K562 (cell line): ENCODE data around the gene MEIOB. TPM values are rescaled to one million over a fixed set of nuclear protein-coding genes. Genes with fewer than 3 reads are reported as not detected.
"Not testable (repeated sequence)": the region's sequence is repeated elsewhere in the genome, so short reads cannot be mapped to it uniquely, and the experiment has no call there.

Experiments used
- ATAC-seq: fragments of 200-7000 bp; cut with Tn5 transposase; 3 replicates; pipeline ENCODE4 v1.9.1; 2020; ENCODE audit warnings: moderate library complexity
- BruUV-seq: library from RNA; stranded (reverse); fragments of 400-500 nt; replicated peaks from 2 replicates; lab custom pipeline; 2021; lab: Mats Ljungman, UMichigan
- CTCF ChIA-PET: fragments of 300-600 bp; formaldehyde crosslinking; extraction: SDS; loops from one replicate; lab custom pipeline; 2021; ENCODE audit warnings: low intra/inter-chr PET ratio; lab: Yijun Ruan, JAX
- POLR2A ChIA-PET: fragments of 300-600, 350-650 bp; sonication (Branson Sonifier 250); formaldehyde crosslinking; extraction: SDS; loops from one replicate; lab custom pipeline; 2021; ENCODE audit warnings: antibody characterized with exemption, inconsistent platforms; lab: Yijun Ruan, JAX
- DNase-seq, 4 experiments: peaks; one replicate each; pipeline versions ENCODE4 v3.0.0 to v3.0.0-alpha.2; 2011 to 2018; ENCODE audit warnings: low spot score in 3 of 4, mixed read lengths in 3 of 4; ENCODE audit errors: extremely low read depth in 1 of 4
- FAIRE-seq: peaks from 2 replicates; lab custom pipeline; 2011; peaks lifted over from hg19 to GRCh38; lab: Jason Lieb, UNC
- H2AFZ ChIP-seq: 2 replicates; pipeline ENCODE4 v1.6.0; 2011; ENCODE audit warnings: low read depth, low read length, control low read depth, inconsistent platforms
- H3K27ac ChIP-seq: fragments of 200-600 bp; 3 replicates; pipeline ENCODE4 v1.8.0; 2011; ENCODE audit warnings: low read depth, mild to moderate bottlenecking, control low read depth, inconsistent platforms, low read length, moderate library complexity, mixed read lengths; ENCODE audit errors: extremely low read depth
- H3K27me3 ChIP-seq, 2 experiments: fragments of 300-600 bp in 1 of 2; 2 replicates in 1 of 2; 3 replicates in 1 of 2; pipeline versions ENCODE4 v1.6.0 to v1.8.0; 2011; ENCODE audit warnings: inconsistent platforms in 2 of 2, low read length in 2 of 2, mild to moderate bottlenecking in 1 of 2, mixed read lengths in 1 of 2, moderate library complexity in 1 of 2; ENCODE audit not compliant: control insufficient read depth in 2 of 2, insufficient read depth in 2 of 2
- H3K36me3 ChIP-seq: fragments of 300-600 bp; 3 replicates; pipeline ENCODE4 v1.8.0; 2011; ENCODE audit warnings: mild to moderate bottlenecking, low read length, inconsistent platforms; ENCODE audit not compliant: control insufficient read depth, insufficient read depth
- H3K4me1 ChIP-seq, 2 experiments: fragments of 200-600 bp in 1 of 2; replicated peaks in 1 of 2; 2 replicates in 1 of 2; 3 replicates in 1 of 2; pipeline versions ENCODE4 v1.5.1 to v1.8.0; 2011; ENCODE audit warnings: inconsistent platforms in 2 of 2, low read length in 2 of 2, mild to moderate bottlenecking in 1 of 2, mixed read lengths in 1 of 2, moderate library complexity in 1 of 2; ENCODE audit not compliant: control insufficient read depth in 2 of 2, insufficient read depth in 2 of 2
- H3K4me2 ChIP-seq: 2 replicates; pipeline ENCODE4 v1.6.1; 2011; ENCODE audit warnings: low read length, control low read depth, inconsistent platforms, mixed read lengths; ENCODE audit not compliant: insufficient read depth
- H3K4me3 ChIP-seq: fragments of 200-600 bp; sonication (generic), shearing (Covaris generic); 2 replicates; pipeline ENCODE4 v1.5.1; 2016; ENCODE audit warnings: control low read depth, inconsistent platforms
- H3K79me2 ChIP-seq: fragments of 200-600 bp; 3 replicates; pipeline ENCODE4 v1.8.0; 2011; ENCODE audit warnings: low read length, inconsistent platforms; ENCODE audit not compliant: control insufficient read depth, insufficient read depth
- H3K9ac ChIP-seq, 2 experiments: 2 replicates each; pipeline versions ENCODE4 v1.6.0 to v1.6.1; 2011; ENCODE audit warnings: low read depth in 2 of 2, low read length in 2 of 2, control low read depth in 1 of 2, inconsistent platforms in 1 of 2, mild to moderate bottlenecking in 1 of 2, mixed read lengths in 1 of 2; ENCODE audit not compliant: insufficient read depth in 1 of 2
- H3K9me1 ChIP-seq: one replicate; pipeline ENCODE4 v1.6.0; 2011; ENCODE audit warnings: inconsistent platforms, mild to moderate bottlenecking, low read length, moderate library complexity; ENCODE audit not compliant: control insufficient read depth, insufficient read depth
- H3K9me3 ChIP-seq: replicated peaks from 2 replicates; pipeline ENCODE4 v1.5.1; 2011; ENCODE audit warnings: low read depth, low read length, inconsistent platforms; ENCODE audit not compliant: control insufficient read depth, insufficient read depth
- H4K20me1 ChIP-seq: replicated peaks from 2 replicates; pipeline ENCODE4 v1.6.1; 2011; ENCODE audit warnings: low read length, inconsistent platforms, mixed read lengths; ENCODE audit not compliant: control insufficient read depth, insufficient read depth
- CBX3 ChIP-seq, 2 experiments: IDR thresholded peaks; 1 replicate in 1 of 2; 2 replicates in 1 of 2; pipeline ENCODE4 v1.6.1; 2012; ENCODE audit warnings: inconsistent platforms in 2 of 2, low read length in 2 of 2, borderline replicate concordance in 1 of 2, control low read depth in 1 of 2
- ELF1 ChIP-seq: fragments of 200-800 bp; sonication (Bioruptor generic); IDR thresholded peaks from 2 replicates; pipeline ENCODE4 v1.6.1; 2016; ENCODE audit warnings: missing genetic modification characterization, missing compliant biosample characterization
- FOXJ2 ChIP-seq: fragments of 200-800 bp; sonication (Bioruptor generic); IDR thresholded peaks from 2 replicates; pipeline ENCODE4 v1.6.1; 2016; ENCODE audit warnings: missing genetic modification characterization, missing compliant biosample characterization
- NRF1 ChIP-seq, 2 experiments: fragments of 450-650 bp; IDR thresholded peaks in 1 of 2; conservative IDR thresholded peaks in 1 of 2; 2 replicates each; pipeline ENCODE4 v1.6.1; 2014; ENCODE audit warnings: mild to moderate bottlenecking in 2 of 2
- POLR2G ChIP-seq: fragments of 200-400 bp; formaldehyde crosslinking; IDR thresholded peaks from 2 replicates; pipeline ENCODE4 v1.6.1; 2017; ENCODE audit warnings: low read depth, mild to moderate bottlenecking, antibody characterized with exemption, low read length, moderate library complexity
- SMARCE1 ChIP-seq: fragments of 450-650 bp; IDR thresholded peaks from 2 replicates; pipeline ENCODE4 v1.7.1; 2016; ENCODE audit warnings: mild to moderate bottlenecking
- XRCC5 ChIP-seq: fragments of 200-400 bp; formaldehyde crosslinking; IDR thresholded peaks from 2 replicates; pipeline ENCODE4 v1.6.1; 2017; ENCODE audit warnings: low read depth, mild to moderate bottlenecking, low read length
- ZNF121 ChIP-seq: sonication (generic); formaldehyde crosslinking; conservative IDR thresholded peaks from 2 replicates; pipeline ENCODE4 v1.8.0; 2022; ENCODE audit warnings: missing genetic modification reagents
- ZNF696 ChIP-seq: fragments of 250-450 bp; sonication (Bioruptor Pico); conservative IDR thresholded peaks from 2 replicates; pipeline ENCODE4 v1.4.0; 2020; ENCODE audit warnings: mild to moderate bottlenecking, moderate library complexity
- ZNF830 ChIP-seq: fragments of 250-450 bp; sonication (Bioruptor Pico); IDR thresholded peaks from 2 replicates; pipeline ENCODE4 v1.5.0; 2021; ENCODE audit warnings: mild to moderate bottlenecking
- WGBS: fragments of 100-300 bp; shearing (Covaris generic); methylation state at CpG from one replicate; pipeline ENCODE4 v1.1.6; 2016; ENCODE audit warnings: low coverage, mixed read lengths; ENCODE audit not compliant: insufficient coverage; ENCODE audit errors: missing lambda C conversion rate; 5-methylcytosine and 5-hydroxymethylcytosine counted together
- in situ Hi-C: fragments of 300-500 bp; cut with MboI; formaldehyde crosslinking; loops from 4 replicates; pipeline ENCODE4 v1.15.0; 2018; ENCODE audit warnings: inconsistent platforms, mixed read lengths
- intact Hi-C: fragments of 100-400 bp; cut with micrococcal nuclease; formaldehyde crosslinking; loops from 2 replicates; pipeline ENCODE4 v1.14.2; 2022
- polyA plus RNA-seq, 8 experiments: library from polyadenylated mRNA; depleted of rRNA in 4 of 8; stranded (reverse) in 5 of 8; unstranded in 3 of 8; fragments of >200 nt; fragmentation: Nextera tagmentation in 2 of 8; fragmentation: Illumina TruSeq in 1 of 8; extraction: Ambion mirVana in 2 of 8; extraction: Trizol in 1 of 8; gene quantifications; 2 replicates each; pipeline versions ENCODE4 v1.2.1 to v1.2.3, GENCODE V29; 2011 to 2014; ENCODE audit warnings: inconsistent platforms in 1 of 8, missing spikeins in 1 of 8
- total RNA-seq, 7 experiments: library from RNA; depleted of rRNA in 6 of 7; stranded (reverse); fragments of >200 nt in 6 of 7; fragmentation: Illumina TruSeq in 2 of 7; extraction: Trizol in 2 of 7; gene quantifications; 2 replicates each; pipeline versions ENCODE4 v1.2.1 to v1.2.3, GENCODE V29; 2011 to 2021; ENCODE audit warnings: low replicate concordance in 1 of 7
- TF ChIP-seq, protein P1 (sequence below): fragments of 450-650 bp; IDR thresholded peaks from 2 replicates; pipeline ENCODE4 v1.6.1; 2016; ENCODE audit warnings: borderline replicate concordance

MEIOB gene
- total and polyA plus RNA-seq, 9 of the 15 experiments (the other 6 are each of a cell fraction or from before 2014, with no cell fraction given), result 25.4 to 203 (median 97.6) TPM

DNA sequence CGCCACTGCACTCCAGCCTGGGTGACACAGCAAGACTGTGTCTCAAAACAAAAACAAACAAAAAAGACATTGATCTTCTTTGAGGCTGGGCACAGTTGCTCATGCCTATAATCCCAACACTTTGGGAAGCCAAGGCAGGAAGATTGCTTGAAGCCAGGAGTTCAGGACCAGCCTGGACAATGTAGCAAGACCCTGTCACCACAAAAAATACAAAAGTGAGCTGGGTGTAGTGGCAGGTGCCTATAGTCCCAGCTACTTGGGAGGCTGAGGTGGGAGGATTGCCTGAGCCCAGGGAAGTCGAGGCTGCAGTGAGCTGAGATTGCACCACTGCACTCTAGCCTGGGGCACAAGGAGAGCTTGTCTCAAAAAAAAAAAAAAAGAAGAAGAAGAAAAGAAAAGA, 25.7 kb upstream of the MEIOB start:
- H3K9me3 ChIP-seq, H3K4me2 ChIP-seq, H3K27ac ChIP-seq, H3K9ac ChIP-seq, H2AFZ ChIP-seq, H3K36me3 ChIP-seq, intact Hi-C loops, H3K9me1 ChIP-seq, BruUV-seq, H4K20me1 ChIP-seq, DNase-seq: not testable (repeated sequence)
- CTCF ChIA-PET, result interaction anchor here (0.6 kb wide), 1 partner anchor 65 kb away, joined by 4 read pairs; no protein-coding TSS in a partner anchor
- H3K4me1 ChIP-seq, result peaks cover 0 to 12% of the 10 kb centered on the region in 2 experiments; a peak in 1 of 5 replicates
- POLR2A ChIA-PET, result interaction anchor here (0.7 kb wide), 1 partner anchor 9 kb away, joined by 4 read pairs; no protein-coding TSS in a partner anchor
- WGBS, result 7% methylated on average over 2 of the region's 2 CpGs
- H3K27me3 ChIP-seq, result peaks cover 41 to 59% of the 10 kb centered on the region in 2 experiments
- TF ChIP-seq ZNF121 (peak; percentile 97), NRF1 (conservative IDR thresholded peaks at IDR 0.05 in 1 of 2, IDR thresholded peaks at IDR 0.05 in 1 of 2) (peak; percentile 32 to 45; a peak in 3 of 4 replicates)
- TF ChIP-seq, all 486 proteins: peak for 2; not testable (repeated sequence) for 484
- ATAC-seq, in situ Hi-C loops, H3K4me3 ChIP-seq, H3K79me2 ChIP-seq, FAIRE-seq: not testable (repeated sequence)

DNA sequence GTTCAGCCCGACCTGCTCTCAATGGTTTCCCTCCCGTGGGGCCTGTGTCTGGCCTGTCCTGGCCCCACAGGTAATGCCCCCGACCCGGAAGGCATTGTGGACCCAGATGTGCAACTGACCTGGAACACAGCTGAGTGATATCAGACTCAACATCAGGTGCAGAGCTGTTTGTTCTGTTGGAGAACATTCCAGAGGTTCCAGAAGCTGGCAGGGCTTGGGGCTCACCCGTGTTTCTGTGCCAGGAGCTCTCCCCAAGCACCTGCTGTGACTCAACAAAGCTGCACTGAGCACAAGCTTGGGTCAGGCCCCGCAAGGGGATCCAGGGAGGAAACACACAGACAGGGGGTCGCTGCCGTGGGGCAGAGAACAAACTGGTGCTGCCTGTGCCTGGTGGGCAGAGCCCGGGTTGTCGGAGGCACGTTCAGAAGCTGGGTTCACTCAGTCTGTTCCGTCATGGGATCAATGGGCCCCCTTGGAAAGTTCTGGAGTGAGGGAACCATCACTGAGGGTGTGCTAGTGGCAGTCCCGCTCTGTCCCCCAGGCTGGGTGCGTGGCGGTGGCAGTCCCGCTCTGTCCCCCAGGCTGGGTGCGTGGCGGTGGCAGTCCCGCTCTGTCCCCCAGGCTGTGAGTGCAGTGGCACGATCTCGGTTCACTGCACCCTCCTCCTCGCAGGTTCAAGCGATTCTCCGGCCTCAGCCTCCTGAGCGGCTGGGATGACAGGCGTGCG, 24.1 kb upstream of the MEIOB start:
- no peak overlapping the region for H3K27ac ChIP-seq
- no peaks in the 10 kb centered on the region for H3K79me2 ChIP-seq
- CTCF ChIA-PET, result no interaction called here
- DNase-seq (no peak), ATAC-seq (no peak), FAIRE-seq (no peak)
- no TSS peak for BruUV-seq
- POLR2A ChIA-PET, result interaction anchor here (0.8 to 1.0 kb wide), 2 partner anchors 25 to 48 kb away, joined by 3 read pairs; no protein-coding TSS in a partner anchor
- H3K27me3 ChIP-seq, result peaks cover 39 to 60% of the 10 kb centered on the region in 2 experiments
- H3K9me1 ChIP-seq, result no peaks in the 10 kb centered on the region
- H3K9ac ChIP-seq, result no peak overlapping the region
- no peak overlapping the region for H2AFZ ChIP-seq
- WGBS, result 25% methylated on average over 27 of the region's 27 CpGs
- no peak overlapping the region for H3K4me2 ChIP-seq
- H4K20me1 ChIP-seq, result no peaks in the 10 kb centered on the region
- in situ Hi-C loops (no loop called here), intact Hi-C loops (no loop called here)
- no peaks in the 10 kb centered on the region for H3K36me3 ChIP-seq
- no peak overlapping the region for H3K4me3 ChIP-seq
- no peaks in the 10 kb centered on the region for H3K9me3 ChIP-seq
- H3K4me1 ChIP-seq, result peaks cover 0 to 9% of the 10 kb centered on the region in 2 experiments; a peak in 1 of 5 replicates
- TF ChIP-seq, protein P1, sequence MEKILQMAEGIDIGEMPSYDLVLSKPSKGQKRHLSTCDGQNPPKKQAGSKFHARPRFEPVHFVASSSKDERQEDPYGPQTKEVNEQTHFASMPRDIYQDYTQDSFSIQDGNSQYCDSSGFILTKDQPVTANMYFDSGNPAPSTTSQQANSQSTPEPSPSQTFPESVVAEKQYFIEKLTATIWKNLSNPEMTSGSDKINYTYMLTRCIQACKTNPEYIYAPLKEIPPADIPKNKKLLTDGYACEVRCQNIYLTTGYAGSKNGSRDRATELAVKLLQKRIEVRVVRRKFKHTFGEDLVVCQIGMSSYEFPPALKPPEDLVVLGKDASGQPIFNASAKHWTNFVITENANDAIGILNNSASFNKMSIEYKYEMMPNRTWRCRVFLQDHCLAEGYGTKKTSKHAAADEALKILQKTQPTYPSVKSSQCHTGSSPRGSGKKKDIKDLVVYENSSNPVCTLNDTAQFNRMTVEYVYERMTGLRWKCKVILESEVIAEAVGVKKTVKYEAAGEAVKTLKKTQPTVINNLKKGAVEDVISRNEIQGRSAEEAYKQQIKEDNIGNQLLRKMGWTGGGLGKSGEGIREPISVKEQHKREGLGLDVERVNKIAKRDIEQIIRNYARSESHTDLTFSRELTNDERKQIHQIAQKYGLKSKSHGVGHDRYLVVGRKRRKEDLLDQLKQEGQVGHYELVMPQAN, result no peak
- TF ChIP-seq XRCC5 (no peak), FOXJ2 (tag) (no peak), SMARCE1 (no peak), ZNF696 (CRISPR knock-in tag) (no peak), ELF1 (tag) (no peak), ZNF830 (CRISPR knock-in tag) (no peak), CBX3 (IDR thresholded peaks at IDR 0.05; ENCODE audit: borderline replicate concordance in 1 of 2, low read length in 2 of 2) (no peak), POLR2G (no peak)
